Epithelial cell of esophagus (primary cell): ENCODE measurements around the gene UPP1.

Experiments used
- DNase-seq: peaks from one replicate; pipeline ENCODE4 v3.0.0; 2010; ENCODE audit warnings: low read depth
- H3K4me3 ChIP-seq: 2 replicates; pipeline ENCODE4 v1.5.1; 2011; ENCODE audit warnings: mild to moderate bottlenecking, low read length, control low read depth
- CTCF ChIP-seq: IDR thresholded peaks from 2 replicates; pipeline ENCODE4 v1.5.1; 2011; ENCODE audit warnings: low read depth, mild to moderate bottlenecking, low read length, control low read depth, inconsistent platforms; ENCODE audit not compliant: insufficient read depth; ENCODE audit errors: missing control alignments

The UPP1 gene

GRCh38 chr7:48084727-48085432, 4.2 kb upstream of the UPP1 start:
- TF ChIP-seq CTCF = no peak

GRCh38 chr7:48085433-48085791, 3.7 kb upstream of the UPP1 start:
- H3K4me3 ChIP-seq = no peak overlapping the region
- no peak for DNase-seq
- TF ChIP-seq CTCF = no peak

More at GRCh38 chr7:48084727-48085432, 4.2 kb upstream of the UPP1 start:
- H3K4me3 ChIP-seq = no peak overlapping the region
- DNase-seq = peak; percentile 93

- H3K4me3 ChIP-seq = no peak overlapping the region
- no peak for TF ChIP-seq CTCF
- no peak for DNase-seq
These were observed 3.1 kb upstream of the UPP1 start for GRCh38 chr7:48085942-48086341.

- DNase-seq = peak; percentile 75
- peak; percentile 1 for TF ChIP-seq CTCF
- H3K4me3 ChIP-seq = no peak overlapping the region
These were observed 1.7 kb upstream of the UPP1 start for GRCh38 chr7:48087349-48087748.

- H3K4me3 ChIP-seq = peak overlapping the region; percentile 62
- DNase-seq = peak; percentile 96
- no peak for TF ChIP-seq CTCF
These were observed 463 bp upstream of the UPP1 start for GRCh38 chr7:48088559-48089045.

GRCh38 chr7:48090095-48090805, 1.2 kb downstream of the UPP1 start:
- peak overlapping the region; percentile 62 for H3K4me3 ChIP-seq
- no peak for TF ChIP-seq CTCF
- no peak for DNase-seq
